ENCODE measurements around the gene PCDH11Y.
"Not testable (repeated sequence)": the region's sequence is repeated elsewhere in the genome, so short reads cannot be mapped to it uniquely, and the experiment has no call there.

- TF ChIP-seq CTCF, POLR2A (IDR thresholded peaks at IDR 0.05): not testable (repeated sequence)
These were observed 679.2 kb downstream of the PCDH11Y start for GRCh38 chrY:5679265-5679664.
